GM12878 (cell line): ENCODE data around the gene ARHGAP9. TPM values are rescaled to one million over a fixed set of nuclear protein-coding genes. Genes with fewer than 3 reads are reported as not detected.

Experiments
- ATAC-seq: fragments of 200-7000 bp; cut with Tn5 transposase; 3 replicates; pipeline ENCODE4 v1.9.1; 2020; ENCODE audit warnings: mild to moderate bottlenecking, moderate library complexity
- BruUV-seq: library from RNA; stranded (reverse); fragments of 400-500 nt; replicated peaks from 2 replicates; lab custom pipeline; 2021; lab: Mats Ljungman, UMichigan
- CTCF ChIA-PET: fragments of 300-600 bp; sonication (Branson Sonifier 250); formaldehyde crosslinking; extraction: SDS; loops from one replicate; lab custom pipeline; 2021; ENCODE audit warnings: inconsistent platforms; lab: Yijun Ruan, JAX
- POLR2A ChIA-PET: fragments of 350-600 bp; formaldehyde crosslinking; extraction: SDS; loops from one replicate; lab custom pipeline; 2021; ENCODE audit warnings: inconsistent platforms; lab: Charles Lee
- RAD21 ChIA-PET: fragments of 300-600 bp; sonication (Branson Sonifier 250); formaldehyde crosslinking; loops from one replicate; lab custom pipeline; 2023; ENCODE audit warnings: antibody characterized with exemption; ENCODE audit not compliant: unreplicated experiment; lab: Charles Lee
- SMC1A ChIA-PET: fragments of 300-600 bp; sonication (Branson Sonifier 250); formaldehyde crosslinking; loops from one replicate; lab custom pipeline; 2023; ENCODE audit not compliant: unreplicated experiment, uncharacterized antibody; lab: Charles Lee
- DNase-seq: peaks from one replicate; pipeline ENCODE4 v3.0.0-alpha.2; 2011; ENCODE audit warnings: low read depth, low spot score
- FAIRE-seq: peaks from 3 replicates; lab custom pipeline; 2011; peaks lifted over from hg19 to GRCh38; lab: Jason Lieb, UNC
- H2AFZ ChIP-seq: 2 replicates; pipeline ENCODE4 v1.6.0; 2011; ENCODE audit warnings: low read depth, low read length, control low read depth; ENCODE audit not compliant: control insufficient read depth
- H3K27ac ChIP-seq: 2 replicates; pipeline ENCODE4 v1.5.1; 2011; ENCODE audit warnings: control low read depth; ENCODE audit not compliant: control insufficient read depth, insufficient read depth
- H3K27me3 ChIP-seq, 2 experiments: replicated peaks in 1 of 2; 2 replicates each; pipeline versions ENCODE4 v1.6.0 to v1.6.1; 2011; ENCODE audit warnings: low read length in 1 of 2; ENCODE audit not compliant: control insufficient read depth in 2 of 2, insufficient read depth in 2 of 2
- H3K36me3 ChIP-seq, 2 experiments: 2 replicates each; pipeline ENCODE4 v1.5.1; 2011; ENCODE audit warnings: low read length in 1 of 2; ENCODE audit not compliant: control insufficient read depth in 2 of 2, insufficient read depth in 2 of 2
- H3K4me1 ChIP-seq: 2 replicates; pipeline ENCODE4 v1.6.1; 2011; ENCODE audit warnings: mild to moderate bottlenecking, low read length, moderate library complexity, mixed read lengths; ENCODE audit not compliant: control insufficient read depth, insufficient read depth
- H3K4me2 ChIP-seq: 2 replicates; pipeline ENCODE4 v1.6.0; 2011; ENCODE audit warnings: control low read depth; ENCODE audit not compliant: control insufficient read depth, insufficient read depth
- H3K4me3 ChIP-seq: fragments of 200-600 bp; sonication (generic); 2 replicates; pipeline ENCODE4 v1.5.1; 2016
- H3K79me2 ChIP-seq: 2 replicates; pipeline ENCODE4 v1.6.0; 2011; ENCODE audit warnings: low read length; ENCODE audit not compliant: control insufficient read depth, insufficient read depth
- H3K9ac ChIP-seq: 2 replicates; pipeline ENCODE4 v1.8.0; 2011; ENCODE audit warnings: low read length, control low read depth, mixed read lengths; ENCODE audit not compliant: control insufficient read depth, insufficient read depth
- H3K9me3 ChIP-seq: replicated peaks from 3 replicates; pipeline ENCODE4 v1.5.1; 2011; ENCODE audit warnings: mild to moderate bottlenecking, low read length; ENCODE audit not compliant: control insufficient read depth, insufficient read depth
- H4K20me1 ChIP-seq: 2 replicates; pipeline ENCODE4 v1.6.0; 2011; ENCODE audit not compliant: control insufficient read depth, insufficient read depth
- BACH1 ChIP-seq: fragments of 450-650 bp; IDR thresholded peaks from 2 replicates; pipeline ENCODE4 v1.6.1; 2017; ENCODE audit warnings: mild to moderate bottlenecking, borderline replicate concordance
- BHLHE40 ChIP-seq, 2 experiments: fragments of 450-650 bp in 1 of 2; IDR thresholded peaks; 2 replicates each; pipeline ENCODE4 v1.6.1; 2011 to 2017; ENCODE audit warnings: low read depth in 2 of 2, borderline replicate concordance in 1 of 2, improper control_type of control experiment in 1 of 2, low read length in 1 of 2, mild to moderate bottlenecking in 1 of 2
- IKZF1 ChIP-seq: fragments of 450-650 bp; conservative IDR thresholded peaks from 2 replicates; pipeline ENCODE4 v1.6.1; 2017; ENCODE audit warnings: antibody characterized with exemption, mild to moderate bottlenecking
- MYC ChIP-seq: IDR thresholded peaks from 2 replicates; pipeline ENCODE4 v1.6.1; 2011; ENCODE audit warnings: mild to moderate bottlenecking, low read length, moderate library complexity, inconsistent platforms; ENCODE audit not compliant: insufficient read depth, insufficient replicate concordance, insufficient read length, severe bottlenecking
- PAX8 ChIP-seq: fragments of 450-650 bp; IDR thresholded peaks from 2 replicates; pipeline ENCODE4 v1.6.1; 2017; ENCODE audit warnings: mild to moderate bottlenecking, moderate library complexity
- POLR2AphosphoS5 ChIP-seq: IDR thresholded peaks from 2 replicates; pipeline ENCODE4 v1.6.1; 2011; ENCODE audit warnings: mild to moderate bottlenecking, low read length, inconsistent platforms
- POU2F2 ChIP-seq: IDR thresholded peaks from 3 replicates; pipeline ENCODE4 v1.6.1; 2011; ENCODE audit warnings: low read depth, mild to moderate bottlenecking, low read length, borderline replicate concordance
- RBBP5 ChIP-seq: fragments of 200-600 bp; sonication (generic); conservative IDR thresholded peaks from 2 replicates; pipeline ENCODE4 v1.6.1; 2016
- RFX5 ChIP-seq: IDR thresholded peaks from 2 replicates; pipeline ENCODE4 v1.6.1; 2011; ENCODE audit warnings: low read depth, low read length, improper control_type of control experiment
- SMC3 ChIP-seq: IDR thresholded peaks from 2 replicates; pipeline ENCODE4 v1.6.1; 2011; ENCODE audit warnings: low read length, improper control_type of control experiment, borderline replicate concordance
- TARDBP ChIP-seq: IDR thresholded peaks from 2 replicates; pipeline ENCODE4 v1.6.1; 2016; ENCODE audit warnings: borderline replicate concordance
- TCF7 ChIP-seq: IDR thresholded peaks from 2 replicates; pipeline ENCODE4 v1.6.1; 2014; ENCODE audit warnings: antibody characterized with exemption, borderline replicate concordance
- YY1 ChIP-seq: IDR thresholded peaks from 2 replicates; pipeline ENCODE4 v1.6.1; 2011; ENCODE audit warnings: low read depth, mild to moderate bottlenecking, low read length
- WGBS: methylation state at CpG from one replicate; pipeline ENCODE4 v1.1.6; 2016; ENCODE audit warnings: low lambda C conversion rate; ENCODE audit not compliant: insufficient replicate concordance, insufficient coverage; ENCODE audit errors: missing lambda C conversion rate; 5-methylcytosine and 5-hydroxymethylcytosine counted together
- in situ Hi-C: fragments of 300-500 bp; cut with MboI; formaldehyde crosslinking; loops from 9 replicates; pipeline ENCODE4 v1.14.3; 2018; ENCODE audit warnings: mixed read lengths
- intact Hi-C: fragments of 100-400 bp; cut with micrococcal nuclease; formaldehyde crosslinking; loops from one replicate; pipeline ENCODE4 v1.14.2; 2022; ENCODE audit not compliant: unreplicated experiment
- polyA plus RNA-seq, 11 experiments: library from polyadenylated mRNA; depleted of rRNA in 4 of 11; unstranded in 6 of 11; stranded (reverse) in 5 of 11; fragments of >200 nt; fragmentation: Nextera tagmentation in 4 of 11; fragmentation: Illumina TruSeq in 1 of 11; extraction: Ambion mirVana in 4 of 11; extraction: Trizol in 1 of 11; gene quantifications; 1 replicate in 1 of 11; 2 replicates in 10 of 11; pipeline versions ENCODE4 v1.2.1 to v1.2.3, GENCODE V29; 2011 to 2016; ENCODE audit warnings: inconsistent platforms in 2 of 11, missing spikeins in 2 of 11, low read depth in 1 of 11
- total RNA-seq, 4 experiments: library from RNA; depleted of rRNA in 3 of 4; stranded (reverse); fragments of >200 nt in 3 of 4; fragmentation: Illumina TruSeq in 1 of 4; extraction: Trizol in 1 of 4; gene quantifications; 2 replicates each; pipeline versions ENCODE4 v1.2.1 to v1.2.3, GENCODE V29; 2013 to 2021
- TF ChIP-seq, protein P1 (sequence below): fragments of 450-650 bp; IDR thresholded peaks from 2 replicates; pipeline ENCODE4 v1.6.1; 2016; ENCODE audit warnings: mild to moderate bottlenecking
- TF ChIP-seq, protein P2 (sequence below): IDR thresholded peaks from 2 replicates; pipeline ENCODE4 v1.6.1; 2011; ENCODE audit warnings: borderline replicate concordance, low read depth, mild to moderate bottlenecking, moderate library complexity, mixed read lengths, low read length; ENCODE audit not compliant: insufficient read depth; ENCODE audit errors: extremely low read length

The ARHGAP9 gene
- total and polyA plus RNA-seq, 10 of the 15 experiments (the other 5 are each of a cell fraction or from before 2014, with no cell fraction given), result 19.5 to 102 (median 76.8) TPM

DNA sequence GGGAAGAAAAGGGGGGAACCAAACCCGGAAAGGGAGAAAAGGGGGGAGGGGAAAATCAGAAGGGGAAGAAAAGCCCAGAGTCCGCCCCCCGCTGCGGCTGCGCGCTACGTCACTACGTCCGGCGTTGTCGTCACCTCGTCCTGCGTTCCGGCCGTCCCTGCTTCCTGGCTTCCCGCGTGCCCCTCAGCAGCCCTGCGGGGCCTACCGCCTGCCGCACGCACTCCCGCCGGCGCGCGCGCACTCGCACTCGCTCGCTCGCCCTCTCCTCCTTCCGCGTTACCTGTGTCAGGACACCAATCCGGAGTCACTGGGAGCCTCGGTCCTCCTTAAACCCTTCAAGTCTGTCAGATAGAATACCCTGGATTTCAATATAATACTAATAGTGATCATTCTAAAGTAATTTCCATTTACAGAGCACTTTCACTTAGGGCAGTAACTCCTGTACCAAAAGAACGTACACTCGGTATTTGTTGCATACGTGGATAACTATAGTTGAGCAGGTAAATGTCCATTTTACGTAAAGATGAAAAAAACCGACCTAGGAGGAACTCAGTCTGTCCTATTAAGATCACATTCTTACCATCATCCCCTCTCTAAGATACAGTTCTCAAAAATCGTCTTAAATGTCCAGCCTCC, 48.6 kb downstream of the ARHGAP9 start, which contains the start of gene R3HDM2:
TSS of gene R3HDM2 (minus strand) at position 113 of the 636 bp plus-strand sequence. CDS start 120,615 bp downstream, outside the sequence.
- Histone ChIP-seq H3K4me1 (peaks cover 5% of the 10 kb centered on the region; the same call in 1 of the 2 replicates), H3K4me3 (peak within 1 kb of the TSS; percentile 88), H3K9me3 (no peaks in the 10 kb centered on the region), H2AFZ (peak within 1 kb of the TSS; percentile 94), H3K27ac (peak within 1 kb of the TSS; percentile 90), H3K9ac (peak within 1 kb of the TSS; percentile 90), H3K36me3 (no peaks in the 10 kb centered on the region), H4K20me1 (no peaks in the 10 kb centered on the region), H3K4me2 (peak within 1 kb of the TSS; percentile 81), H3K27me3 (no peaks in the 10 kb centered on the region), H3K79me2 (peaks cover 20% of the 10 kb centered on the region)
- SMC1A ChIA-PET, result interaction anchor here (2.5 to 3.5 kb wide), 2 partner anchors 23 to 27 kb away, joined by 14 to 24 read pairs; partner anchors contain the start of gene INHBE
- RAD21 ChIA-PET, result interaction anchor here (4.6 kb wide), 1 partner anchor 22 kb away, joined by 31 read pairs; no protein-coding TSS in a partner anchor
- FAIRE-seq (peak; percentile 96), ATAC-seq (peak; percentile 96), DNase-seq (peak; percentile 77)
- POLR2A ChIA-PET, result interaction anchor here (1.0 to 3.9 kb wide), 3 partner anchors 17 to 28 kb away, joined by 6 to 26 read pairs (median 11); partner anchors contain the start of gene GLI1
- CTCF ChIA-PET, result interaction anchor here (0.9 to 2.5 kb wide), 3 partner anchors 22 to 28 kb away, joined by 3 to 34 read pairs (median 5); no protein-coding TSS in a partner anchor
- intact Hi-C loops, result no loop called here
- TSS peak; percentile 96 for BruUV-seq
- WGBS, result under 1% methylated on average over 41 of the region's 41 CpGs
- in situ Hi-C loops, result no loop called here
- TF ChIP-seq RFX5 (peak; percentile 35; the same call in 1 of the 2 replicates), POU2F2 (peak; percentile 78), POLR2AphosphoS5 (peak; percentile 93), RBBP5 (no peak), TCF7 (no peak), SMC3 (no peak), TARDBP (peak; percentile 76; the same call in 1 of the 2 replicates), PAX8 (peak; percentile 81; the same call in 1 of the 2 replicates), BACH1 (peak; percentile 23; the same call in 1 of the 2 replicates), IKZF1 (peak; percentile 80), BHLHE40 (IDR thresholded peaks at IDR 0.05; ENCODE audit: borderline replicate concordance in 1 of 2, low read depth in 2 of 2, low read length in 1 of 2) (peak in 1 of 2 experiments; percentile 63; a peak in 3 of 4 replicates), YY1 (peak; percentile 33; the same call in 1 of the 2 replicates), MYC (peak; percentile 81)
- TF ChIP-seq, protein P1, sequence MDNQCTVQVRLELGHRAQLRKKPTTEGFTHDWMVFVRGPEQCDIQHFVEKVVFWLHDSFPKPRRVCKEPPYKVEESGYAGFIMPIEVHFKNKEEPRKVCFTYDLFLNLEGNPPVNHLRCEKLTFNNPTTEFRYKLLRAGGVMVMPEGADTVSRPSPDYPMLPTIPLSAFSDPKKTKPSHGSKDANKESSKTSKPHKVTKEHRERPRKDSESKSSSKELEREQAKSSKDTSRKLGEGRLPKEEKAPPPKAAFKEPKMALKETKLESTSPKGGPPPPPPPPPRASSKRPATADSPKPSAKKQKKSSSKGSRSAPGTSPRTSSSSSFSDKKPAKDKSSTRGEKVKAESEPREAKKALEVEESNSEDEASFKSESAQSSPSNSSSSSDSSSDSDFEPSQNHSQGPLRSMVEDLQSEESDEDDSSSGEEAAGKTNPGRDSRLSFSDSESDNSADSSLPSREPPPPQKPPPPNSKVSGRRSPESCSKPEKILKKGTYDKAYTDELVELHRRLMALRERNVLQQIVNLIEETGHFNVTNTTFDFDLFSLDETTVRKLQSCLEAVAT, result no peak; the same call in none of the 2 replicates
- TF ChIP-seq, protein P2, sequence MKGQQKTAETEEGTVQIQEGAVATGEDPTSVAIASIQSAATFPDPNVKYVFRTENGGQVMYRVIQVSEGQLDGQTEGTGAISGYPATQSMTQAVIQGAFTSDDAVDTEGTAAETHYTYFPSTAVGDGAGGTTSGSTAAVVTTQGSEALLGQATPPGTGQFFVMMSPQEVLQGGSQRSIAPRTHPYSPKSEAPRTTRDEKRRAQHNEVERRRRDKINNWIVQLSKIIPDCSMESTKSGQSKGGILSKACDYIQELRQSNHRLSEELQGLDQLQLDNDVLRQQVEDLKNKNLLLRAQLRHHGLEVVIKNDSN, result no peak
